ENCODE measurements around the gene C1QB.

The C1QB gene

GRCh38 chr1:22628698-22629444 lies 24.2 kb upstream of the C1QB start:
- Histone ChIP-seq H3K9me3 (ENCODE audit: insufficient read depth, low read depth, low read length) (no peaks in the 10 kb centered on the region), H2AFZ (ENCODE audit: low read length) (no peak overlapping the region)

GRCh38 chr1:22629886-22630285 lies 23.1 kb upstream of the C1QB start:
- Histone ChIP-seq H4K20me1 (ENCODE audit: insufficient read depth, low read length, poor library complexity, severe bottlenecking) (no peaks in the 10 kb centered on the region), H2AFZ (ENCODE audit: low read length) (no peak overlapping the region), H3F3A (ENCODE audit: low read depth) (no peaks in the 10 kb centered on the region), H3K9ac (ENCODE audit: low read depth, low read length, poor library complexity, severe bottlenecking) (no peak overlapping the region), H3K27me3 (ENCODE audit: insufficient read depth, low read length, poor library complexity, severe bottlenecking) (no peaks in the 10 kb centered on the region), H3K4me2 (ENCODE audit: low read depth, low read length, poor library complexity, severe bottlenecking) (no peak overlapping the region), H3K9me2 (replicated peaks; ENCODE audit: low read depth, low read length) (no peaks in the 10 kb centered on the region), H3K36me3 (ENCODE audit: insufficient read depth, low read length) (no peaks in the 10 kb centered on the region), H3K4me1 (ENCODE audit: insufficient read depth, low read length, poor library complexity, severe bottlenecking) (no peaks in the 10 kb centered on the region), H3K9me3 (ENCODE audit: insufficient read depth, low read depth, low read length) (no peaks in the 10 kb centered on the region), H3K4me3 (ENCODE audit: low read length, poor library complexity, severe bottlenecking) (no peak overlapping the region), H3K79me2 (ENCODE audit: insufficient read depth, low read length) (no peaks in the 10 kb centered on the region)
- TF ChIP-seq EZH2phosphoT487 (IDR thresholded peaks at IDR 0.05; ENCODE audit: borderline replicate concordance) (no peak), CTCF (conservative IDR thresholded peaks at IDR 0.05; ENCODE audit: low read length) (no peak)

More at GRCh38 chr1:22628698-22629444, 24.2 kb upstream of the C1QB start:
- no peak overlapping the region for H3K4me2 ChIP-seq (ENCODE audit: low read depth, low read length, poor library complexity, severe bottlenecking)
- no peaks in the 10 kb centered on the region for H3K36me3 ChIP-seq (ENCODE audit: insufficient read depth, low read length)
- no peaks in the 10 kb centered on the region for H3K27me3 ChIP-seq (ENCODE audit: insufficient read depth, low read length, poor library complexity, severe bottlenecking)
- no peaks in the 10 kb centered on the region for H4K20me1 ChIP-seq (ENCODE audit: insufficient read depth, low read length, poor library complexity, severe bottlenecking)
- no peak for TF ChIP-seq EZH2phosphoT487 (IDR thresholded peaks at IDR 0.05; ENCODE audit: borderline replicate concordance)
- no peak for TF ChIP-seq CTCF (conservative IDR thresholded peaks at IDR 0.05; ENCODE audit: low read length)
- no peaks in the 10 kb centered on the region for H3K79me2 ChIP-seq (ENCODE audit: insufficient read depth, low read length)
- H3K4me3 ChIP-seq (ENCODE audit: low read length, poor library complexity, severe bottlenecking): no peak overlapping the region
- no peaks in the 10 kb centered on the region for H3F3A ChIP-seq (ENCODE audit: low read depth)
- H3K4me1 ChIP-seq (ENCODE audit: insufficient read depth, low read length, poor library complexity, severe bottlenecking): no peaks in the 10 kb centered on the region
- no peak overlapping the region for H3K9ac ChIP-seq (ENCODE audit: low read depth, low read length, poor library complexity, severe bottlenecking)
- no peaks in the 10 kb centered on the region for H3K9me2 ChIP-seq (replicated peaks; ENCODE audit: low read depth, low read length)

- H3F3A ChIP-seq (ENCODE audit: low read depth): no peaks in the 10 kb centered on the region
- no peaks in the 10 kb centered on the region for H3K9me2 ChIP-seq (replicated peaks; ENCODE audit: low read depth, low read length)
- H4K20me1 ChIP-seq (ENCODE audit: insufficient read depth, low read length, poor library complexity, severe bottlenecking): no peaks in the 10 kb centered on the region
- H3K4me1 ChIP-seq (ENCODE audit: insufficient read depth, low read length, poor library complexity, severe bottlenecking): no peaks in the 10 kb centered on the region
- H3K36me3 ChIP-seq (ENCODE audit: insufficient read depth, low read length): no peaks in the 10 kb centered on the region
- TF ChIP-seq CTCF (conservative IDR thresholded peaks at IDR 0.05; ENCODE audit: low read length) (no peak), EZH2phosphoT487 (IDR thresholded peaks at IDR 0.05; ENCODE audit: borderline replicate concordance) (no peak)
- H2AFZ ChIP-seq (ENCODE audit: low read length): no peak overlapping the region
- H3K4me2 ChIP-seq (ENCODE audit: low read depth, low read length, poor library complexity, severe bottlenecking): no peak overlapping the region
- no peaks in the 10 kb centered on the region for H3K79me2 ChIP-seq (ENCODE audit: insufficient read depth, low read length)
- H3K27me3 ChIP-seq (ENCODE audit: insufficient read depth, low read length, poor library complexity, severe bottlenecking): no peaks in the 10 kb centered on the region
- no peak overlapping the region for H3K9ac ChIP-seq (ENCODE audit: low read depth, low read length, poor library complexity, severe bottlenecking)
- H3K4me3 ChIP-seq (ENCODE audit: low read length, poor library complexity, severe bottlenecking): no peak overlapping the region
- H3K9me3 ChIP-seq (ENCODE audit: insufficient read depth, low read depth, low read length): no peaks in the 10 kb centered on the region
Observed at GRCh38 chr1:22633697-22634463, 19.2 kb upstream of the C1QB start.
